ENCODE data around the gene ZNF544. TPM values are rescaled to one million over a fixed set of nuclear protein-coding genes. Genes with fewer than 3 reads are reported as not detected.

ZNF544 gene
- total and polyA plus RNA-seq, 2 of the 8 experiments (the other 6 are each of a cell fraction or from before 2014, with no cell fraction given), result 48.8 to 60.8 TPM

- CTCF ChIA-PET (ENCODE audit: partially characterized antibody), result interaction anchor here (0.6 to 1.9 kb wide), 4 partner anchors 9 to 212 kb away, joined by 3 to 7 read pairs (median 4); no protein-coding TSS in a partner anchor
- Histone ChIP-seq H2BK5ac (ENCODE audit: low read depth, low read length) (peak overlapping the region; percentile 26), H3K4me2 (ENCODE audit: insufficient read depth in 1 of 2, low read depth in 2 of 2, low read length in 2 of 2) (peak overlapping the region; percentile 69), H4K5ac (ENCODE audit: insufficient read length, low read depth, low read length) (no peak overlapping the region), H4K8ac (ENCODE audit: extremely low read depth, insufficient read depth, low read length) (no peak overlapping the region), H2BK120ac (replicated peaks; ENCODE audit: low read depth, low read length) (no peak overlapping the region), H3K4me1 (replicated peaks in 1 of 4; ENCODE audit: control insufficient read depth in 3 of 4, insufficient read depth in 4 of 4, low read length in 3 of 4) (no peaks in the 10 kb centered on the region; a peak in 1 of 7 replicates), H3K23ac (ENCODE audit: insufficient read length) (no peak overlapping the region), H3K18ac (ENCODE audit: extremely low read depth, low read length) (peak overlapping the region; percentile 14; the same call in 1 of the 2 replicates), H2AFZ (ENCODE audit: low read length) (peak overlapping the region; percentile 76; the same call in 1 of the 2 replicates), H2AK5ac (ENCODE audit: low read depth, low read length) (0 out of 2 replicates have a peak overlapping the region, but pooled peaks have one; percentile 68), H3K27me3 (replicated peaks in 1 of 4; ENCODE audit: control insufficient read depth in 3 of 4, extremely low read depth in 1 of 4, insufficient read depth in 3 of 4, low read length in 3 of 4) (no peaks in the 10 kb centered on the region), H4K91ac (replicated peaks; ENCODE audit: insufficient read length, low read length) (peak overlapping the region; percentile 70), H3K79me2 (ENCODE audit: control insufficient read depth in 1 of 2, insufficient read depth in 2 of 2, low read length in 2 of 2) (peaks cover 2 to 12% of the 10 kb centered on the region in 2 experiments; a peak in 2 of 4 replicates), H3K27ac (ENCODE audit: low read depth, low read length) (0 out of 2 replicates have a peak overlapping the region, but pooled peaks have one; percentile 14), H3K4ac (replicated peaks; ENCODE audit: insufficient read length, low read depth, low read length) (peak overlapping the region; percentile 33), H2BK12ac (ENCODE audit: low read depth, low read length) (peak overlapping the region; percentile 78), H3K4me3 (ENCODE audit: extremely low read depth in 1 of 4, insufficient read depth in 2 of 4, low read depth in 3 of 4, low read length in 4 of 4) (peak overlapping the region; percentile 31 to 97 (median 68); a peak in 7 of 8 replicates), H3K36me3 (ENCODE audit: control insufficient read depth in 2 of 4, insufficient read depth in 4 of 4, low read length in 3 of 4) (peaks cover 9 to 27% (median 22%) of the 10 kb centered on the region in 4 experiments; a peak in 7 of 8 replicates), H4K20me1 (replicated peaks in 1 of 2; ENCODE audit: control insufficient read depth in 1 of 2, insufficient read depth in 2 of 2, low read length in 2 of 2) (no peaks in the 10 kb centered on the region), H3K9me3 (ENCODE audit: insufficient read depth in 2 of 2, low read depth in 1 of 2, low read length in 1 of 2) (peaks cover 37% of the 10 kb centered on the region in 2 experiments), H2BK15ac (ENCODE audit: low read length) (peak overlapping the region; percentile 66; the same call in 1 of the 2 replicates), H3K14ac (ENCODE audit: insufficient read length) (no peak overlapping the region), H3K79me1 (ENCODE audit: low read depth, low read length) (peaks cover 4% of the 10 kb centered on the region), H3K56ac (replicated peaks; ENCODE audit: insufficient read length, low read depth, low read length) (no peak overlapping the region), H2BK20ac (ENCODE audit: low read length) (no peak overlapping the region), H3K23me2 (ENCODE audit: low read depth, low read length) (peaks cover 9% of the 10 kb centered on the region; the same call in 1 of the 2 replicates), H3K9ac (replicated peaks in 1 of 4; ENCODE audit: extremely low read depth in 1 of 4, low read depth in 3 of 4, low read length in 3 of 4) (peak overlapping the region in 1 of 4 experiments; percentile 98; a peak in 3 of 7 replicates)
- no peak for FAIRE-seq
- WGBS, 2 experiments (ENCODE audit: extremely low coverage in 1 of 2, insufficient coverage in 1 of 2, insufficient read length in 1 of 2, insufficient replicate concordance in 2 of 2, low coverage in 1 of 2, low lambda C conversion rate in 2 of 2, missing lambda C conversion rate in 1 of 2), result 58% methylated on average over 7 of the region's 17 CpGs; no CpG with 5 or more reads in 1 of the 2 experiments
- POLR2A ChIA-PET (ENCODE audit: partially characterized antibody), result interaction anchor here (0.6 to 2.2 kb wide), 31 partner anchors 9 to 248 kb away, joined by 3 to 25 read pairs (median 4); partner anchors contain the start of genes ERVK3-1, ZNF135, ZNF329 and ZNF418
- DNase-seq (ENCODE audit: low read depth in 1 of 2, low spot score in 2 of 2), result no peak
- no peak for TF ChIP-seq ATF3 (IDR thresholded peaks at IDR 0.05; ENCODE audit: insufficient read depth, low read depth, low read length)
- TF ChIP-seq RBBP5 (IDR thresholded peaks at IDR 0.05; ENCODE audit: borderline replicate concordance, low read depth, low read length), result no peak
- no peak for TF ChIP-seq POLR2AphosphoS5 (IDR thresholded peaks at IDR 0.05; ENCODE audit: low read depth, low read length)
- TF ChIP-seq RAD21 (IDR thresholded peaks at IDR 0.05 in 1 of 2, conservative IDR thresholded peaks at IDR 0.05 in 1 of 2; ENCODE audit: low read depth in 2 of 2, low read length in 2 of 2), result no peak
- no peak for TF ChIP-seq ZNF274 (IDR thresholded peaks at IDR 0.05; ENCODE audit: borderline replicate concordance, extremely low read depth, low read length)
These were observed 46.1 kb upstream of the ZNF544 start for GRCh38 chr19:58182577-58182988.

Measured in H1 (cell line).